ENCODE measurements around the gene MYL10. TPM values are rescaled to one million over a fixed set of nuclear protein-coding genes. Genes with fewer than 3 reads are reported as not detected.

MYL10 gene
- total and polyA plus RNA-seq, 11 donors: not detected

DNA sequence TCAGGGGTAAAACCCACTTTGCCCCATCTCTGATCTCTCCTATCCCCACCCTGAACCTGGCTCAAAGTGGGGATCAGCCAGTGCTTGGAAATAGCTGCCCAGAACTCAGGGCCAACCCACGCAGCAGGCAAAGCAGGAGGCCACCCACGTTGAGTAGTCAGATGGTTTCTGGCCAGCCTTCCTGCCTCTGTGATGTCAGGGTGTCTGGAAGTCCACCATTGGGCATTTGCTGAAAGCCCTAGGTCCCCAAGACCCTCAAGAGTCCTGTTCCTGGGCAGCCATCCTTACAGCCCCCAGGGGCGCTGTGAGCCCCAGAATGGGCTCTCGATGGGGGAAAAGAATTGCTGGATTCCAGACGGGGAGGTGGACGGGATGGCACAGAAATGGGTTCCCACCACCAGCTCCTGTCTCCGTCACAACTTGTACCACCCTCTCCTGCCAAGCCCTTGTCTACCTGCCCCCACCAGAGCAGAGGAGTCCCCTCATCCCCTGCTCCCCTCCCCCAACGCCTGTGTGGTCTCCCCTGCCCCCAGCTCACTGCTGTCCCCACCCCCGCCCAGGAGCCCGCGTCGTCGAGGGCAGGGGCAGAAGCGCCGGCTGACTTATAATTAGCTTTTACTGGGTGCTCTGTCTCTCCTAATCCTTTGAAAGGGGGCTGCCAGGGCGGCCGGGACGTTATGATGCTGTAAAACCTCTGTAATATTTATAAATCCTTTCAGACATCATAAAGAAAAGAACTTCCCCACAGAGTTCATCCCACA lies 3.9 kb downstream of the MYL10 start:
- Histone ChIP-seq H3K4me3 (no peak overlapping the region), H3K36me3 (no peaks in the 10 kb centered on the region), H3K9me3 (no peaks in the 10 kb centered on the region), H3K27ac (no peak overlapping the region), H3K4me1 (no peaks in the 10 kb centered on the region), H3K27me3 (peaks cover 0 to 32% (median 17%) of the 10 kb centered on the region in 9 donors)
- TF ChIP-seq CTCF (IDR thresholded peaks at IDR 0.05): no peak
- ATAC-seq (no peak), DNase-seq (no peak)
- WGBS, 4 donors: 9 to 18% (median 12%) methylated on average over 14 to 18 of the region's 18 CpGs
- intact Hi-C loops (cut with DNase I): no loop called here

DNA sequence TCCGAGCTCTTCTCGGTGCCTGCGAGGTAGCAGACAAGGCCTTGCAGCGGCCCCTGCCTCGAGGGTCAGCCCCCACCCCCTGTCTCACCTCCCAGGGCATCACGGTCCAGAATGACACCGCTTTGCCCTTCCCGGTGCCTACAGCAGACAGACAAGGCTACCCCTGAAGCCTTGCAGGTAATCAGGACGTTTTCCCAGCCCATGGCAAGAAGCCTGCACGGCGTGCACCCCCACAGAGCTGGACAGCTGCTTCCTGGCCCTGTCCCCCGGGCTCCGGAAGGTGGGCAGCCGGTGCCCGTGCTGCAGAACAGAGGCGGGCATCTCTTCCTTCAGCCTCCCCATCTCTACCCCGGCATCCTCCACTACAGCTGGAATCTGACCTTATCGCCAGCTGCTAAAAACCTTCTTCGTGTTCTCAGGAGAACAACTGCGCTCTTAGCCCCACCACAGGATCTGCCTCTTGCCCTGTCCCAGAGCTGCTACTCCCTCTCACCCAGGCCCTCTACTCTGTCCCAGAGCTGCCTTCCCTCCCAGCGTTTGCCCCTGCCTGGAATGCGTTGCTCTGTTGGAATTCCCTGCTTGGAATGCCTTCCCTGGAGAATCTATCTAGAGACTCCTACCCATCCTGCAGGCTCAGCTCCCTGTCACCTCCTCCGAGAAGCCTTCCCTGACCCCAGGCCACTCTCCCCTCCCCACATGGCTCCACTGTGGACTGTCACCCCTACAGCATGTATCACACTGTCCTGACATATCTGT lies 4.7 kb downstream of the MYL10 start:
- intact Hi-C loops (cut with DNase I): no loop called here
- TF ChIP-seq POLR2A (IDR thresholded peaks at IDR 0.05): no peak
- TF ChIP-seq CTCF (IDR thresholded peaks at IDR 0.05): no peak
- peaks cover 0 to 32% (median 17%) of the 10 kb centered on the region in 9 donors for H3K27me3 ChIP-seq
- H3K4me3 ChIP-seq: no peak overlapping the region
- DNase-seq (no peak), ATAC-seq (no peak)
- H3K4me1 ChIP-seq: no peaks in the 10 kb centered on the region
- H3K36me3 ChIP-seq: no peaks in the 10 kb centered on the region
- 59 to 63% (median 61%) methylated on average over 21 to 23 of the region's 23 CpGs for WGBS, 4 donors
- H3K27ac ChIP-seq: no peak overlapping the region
- H3K9me3 ChIP-seq: no peaks in the 10 kb centered on the region

GRCh38 chr7:101622609-101623173 lies 6.4 kb downstream of the MYL10 start:
- intact Hi-C loops (cut with DNase I): no loop called here
- no peaks in the 10 kb centered on the region for H3K36me3 ChIP-seq
- H3K27ac ChIP-seq: no peak overlapping the region
- no peak for TF ChIP-seq POLR2A (IDR thresholded peaks at IDR 0.05)
- TF ChIP-seq CTCF (IDR thresholded peaks at IDR 0.05): no peak
- H3K9me3 ChIP-seq: no peaks in the 10 kb centered on the region
- H3K27me3 ChIP-seq: peaks cover 0 to 32% (median 17%) of the 10 kb centered on the region in 9 donors
- no peak overlapping the region for H3K4me3 ChIP-seq
- 83 to 92% (median 89%) methylated on average over 15 of the region's 15 CpGs for WGBS, 4 donors
- no peaks in the 10 kb centered on the region for H3K4me1 ChIP-seq
- ATAC-seq: no peak
- no peak for DNase-seq

- 87 to 90% (median 88%) methylated on average over 10 of the region's 10 CpGs for WGBS, 4 donors
- H3K36me3 ChIP-seq: no peaks in the 10 kb centered on the region
- ATAC-seq (no peak), DNase-seq (peak in 1 of 5 donors; percentile 44)
- H3K27ac ChIP-seq: no peak overlapping the region
- TF ChIP-seq CTCF (IDR thresholded peaks at IDR 0.05) (no peak), POLR2A (IDR thresholded peaks at IDR 0.05) (no peak)
- H3K4me1 ChIP-seq: no peaks in the 10 kb centered on the region
- H3K27me3 ChIP-seq: peaks cover 0 to 31% (median 14%) of the 10 kb centered on the region in 9 donors
- intact Hi-C loops (cut with DNase I): no loop called here
- H3K9me3 ChIP-seq: no peaks in the 10 kb centered on the region
- no peak overlapping the region for H3K4me3 ChIP-seq
Observed at GRCh38 chr7:101620991-101621390, 8.1 kb downstream of the MYL10 start.

Data from heart left ventricle (tissue), 16 donors.